ENCODE data around the gene PIK3CD.

GRCh38 chr1:9706178-9706577 is 54.6 kb downstream of the PIK3CD start:
- TF ChIP-seq CTCF (IDR thresholded peaks at IDR 0.05; ENCODE audit: poor library complexity, severe bottlenecking) = no peak
- TF ChIP-seq RAD21 (conservative IDR thresholded peaks at IDR 0.05) = no peak
- TF ChIP-seq TAF1 (IDR thresholded peaks at IDR 0.05; ENCODE audit: low read depth) = no peak
- no peak for TF ChIP-seq POLR2AphosphoS5 (IDR thresholded peaks at IDR 0.05)
- no peak for TF ChIP-seq EP300 (conservative IDR thresholded peaks at IDR 0.05; ENCODE audit: poor library complexity, severe bottlenecking)
- no peak for TF ChIP-seq EZH2 (IDR thresholded peaks at IDR 0.05; ENCODE audit: borderline replicate concordance, insufficient read depth, low read length, poor library complexity, severe bottlenecking)
